Smooth muscle cell (in vitro differentiated cells): ENCODE data around the gene FAM193B. TPM values are rescaled to one million over a fixed set of nuclear protein-coding genes. Genes with fewer than 3 reads are reported as not detected.
A peak's percentile ranks its signal among the peaks of the same experiment; 100 is the strongest.

ENCODE experiments used
- DNase-seq: peaks from one replicate; lab custom pipeline; 2025; ENCODE audit not compliant: unreplicated experiment; lab: John Stamatoyannopoulos, UW
- H2AFZ ChIP-seq: fragments of 200-600 bp; sonication (generic); 2 replicates; pipeline ENCODE4 v1.6.0; 2016; ENCODE audit warnings: antibody characterized with exemption, low read depth, mild to moderate bottlenecking
- H3F3A ChIP-seq: fragments of 200-600 bp; sonication (generic); 2 replicates; pipeline ENCODE4 v1.6.0; 2017; ENCODE audit warnings: antibody characterized with exemption, low read depth
- H3K27ac ChIP-seq: fragments of 200-600 bp; sonication (generic); 2 replicates; pipeline ENCODE4 v1.5.1; 2016; ENCODE audit warnings: low read depth, mild to moderate bottlenecking
- H3K27me3 ChIP-seq: fragments of 200-600 bp; sonication (generic); 2 replicates; pipeline ENCODE4 v1.6.1; 2016; ENCODE audit warnings: low read depth, mild to moderate bottlenecking
- H3K36me3 ChIP-seq: fragments of 200-600 bp; sonication (generic); 2 replicates; pipeline ENCODE4 v1.5.1; 2016; ENCODE audit warnings: low read depth
- H3K4me1 ChIP-seq: fragments of 200-600 bp; sonication (generic); 2 replicates; pipeline ENCODE4 v1.5.1; 2016; ENCODE audit warnings: low read depth
- H3K4me2 ChIP-seq: fragments of 200-600 bp; sonication (generic); 2 replicates; pipeline ENCODE4 v1.6.0; 2016; ENCODE audit warnings: mild to moderate bottlenecking
- H3K4me3 ChIP-seq: fragments of 200-600 bp; sonication (generic); 2 replicates; pipeline ENCODE4 v1.5.1; 2016; ENCODE audit warnings: mild to moderate bottlenecking
- H3K79me2 ChIP-seq: fragments of 200-600 bp; sonication (generic); 2 replicates; pipeline ENCODE4 v1.6.0; 2016; ENCODE audit warnings: low read depth, mild to moderate bottlenecking
- H3K9ac ChIP-seq: fragments of 200-600 bp; sonication (generic); 2 replicates; pipeline ENCODE4 v1.6.0; 2016; ENCODE audit warnings: low read depth
- H3K9me3 ChIP-seq: fragments of 200-600 bp; sonication (generic); replicated peaks from 2 replicates; pipeline ENCODE4 v1.5.1; 2016; ENCODE audit warnings: low read depth
- H4K20me1 ChIP-seq: fragments of 200-600 bp; sonication (generic); 2 replicates; pipeline ENCODE4 v1.6.0; 2016; ENCODE audit warnings: low read depth
- CTCF ChIP-seq: fragments of 200-600 bp; sonication (generic); IDR thresholded peaks from 2 replicates; pipeline ENCODE4 v1.5.1; 2017; ENCODE audit warnings: borderline replicate concordance, mild to moderate bottlenecking, antibody characterized with exemption; ENCODE audit not compliant: insufficient read depth, poor library complexity, severe bottlenecking
- WGBS: methylation state at CpG from one replicate; pipeline ENCODE4 v1.1.7; 2016; ENCODE audit warnings: low lambda C conversion rate; 5-methylcytosine and 5-hydroxymethylcytosine counted together
- polyA plus RNA-seq: library from polyadenylated mRNA; unstranded; fragments of >200 nt; fragmentation: Nextera tagmentation; extraction: Ambion mirVana; gene quantifications from 2 replicates; pipeline ENCODE4 v1.2.1, GENCODE V29; 2016
- total RNA-seq: library from RNA; depleted of rRNA; stranded (reverse); fragments of >200 nt; gene quantifications from 2 replicates; pipeline ENCODE4 v1.2.3, GENCODE V29; 2014

Gene FAM193B
- total and polyA plus RNA-seq, 2 experiments from 2014 or later, result 28.3 to 42.8 TPM

GRCh38 chr5:177592905-177593304 lies 38.5 kb upstream of the FAM193B start:
- 88% methylated on average over 13 of the region's 13 CpGs for WGBS
- Histone ChIP-seq H3K9me3 (no peaks in the 10 kb centered on the region), H3K9ac (peak overlapping the region; percentile 98), H3K79me2 (peaks cover 17% of the 10 kb centered on the region), H3K4me2 (peak overlapping the region; percentile 84), H4K20me1 (peaks cover 29% of the 10 kb centered on the region), H3K4me3 (peak overlapping the region; percentile 100), H2AFZ (no peak overlapping the region), H3K27me3 (peaks cover 22% of the 10 kb centered on the region), H3F3A (peaks cover 26% of the 10 kb centered on the region), H3K27ac (peak overlapping the region; percentile 88), H3K4me1 (no peaks in the 10 kb centered on the region), H3K36me3 (no peaks in the 10 kb centered on the region)
- DNase-seq, result no peak
- no peak for TF ChIP-seq CTCF

- Histone ChIP-seq H3K36me3 (no peaks in the 10 kb centered on the region), H3K27ac (peak within 1 kb of the TSS; percentile 88), H3K4me2 (peak within 1 kb of the TSS; percentile 84), H3K4me1 (no peaks in the 10 kb centered on the region), H3K4me3 (peak within 1 kb of the TSS; percentile 100), H2AFZ (peak within 1 kb of the TSS; percentile 93), H3K9ac (peak within 1 kb of the TSS; percentile 98), H3K9me3 (no peaks in the 10 kb centered on the region), H3K27me3 (peaks cover 23% of the 10 kb centered on the region), H4K20me1 (peaks cover 29% of the 10 kb centered on the region), H3F3A (peaks cover 26% of the 10 kb centered on the region), H3K79me2 (peaks cover 17% of the 10 kb centered on the region)
- no peak for TF ChIP-seq CTCF
- WGBS, result under 1% methylated on average over 71 of the region's 71 CpGs
- peak; percentile 50 for DNase-seq
Observed at GRCh38 chr5:177592010-177592834, 37.9 kb upstream of the FAM193B start, which contains the start of gene TMED9. TMED9 (plus strand) TSS chr5:177592203; CDS start chr5:177592215, 12 bp downstream.

GRCh38 chr5:177591690-177592009 lies 37.3 kb upstream of the FAM193B start:
- Histone ChIP-seq H3K79me2 (peaks cover 17% of the 10 kb centered on the region), H3K4me2 (peak overlapping the region; percentile 84), H3K4me3 (peak overlapping the region; percentile 100), H3K27me3 (peaks cover 26% of the 10 kb centered on the region), H3K4me1 (no peaks in the 10 kb centered on the region), H3K27ac (no peak overlapping the region), H3K36me3 (no peaks in the 10 kb centered on the region), H2AFZ (peak overlapping the region; percentile 88), H3F3A (peaks cover 21% of the 10 kb centered on the region), H4K20me1 (peaks cover 29% of the 10 kb centered on the region), H3K9me3 (no peaks in the 10 kb centered on the region), H3K9ac (peak overlapping the region; percentile 98)
- no peak for TF ChIP-seq CTCF
- 20% methylated on average over 8 of the region's 8 CpGs for WGBS
- DNase-seq, result no peak

- Histone ChIP-seq H3K27me3 (peaks cover 36% of the 10 kb centered on the region), H4K20me1 (peaks cover 24% of the 10 kb centered on the region), H3K79me2 (peaks cover 17% of the 10 kb centered on the region), H3K36me3 (no peaks in the 10 kb centered on the region), H3K4me2 (no peak overlapping the region), H3K4me3 (no peak overlapping the region), H3K9ac (no peak overlapping the region), H2AFZ (no peak overlapping the region), H3K9me3 (no peaks in the 10 kb centered on the region), H3F3A (peaks cover 9% of the 10 kb centered on the region), H3K4me1 (no peaks in the 10 kb centered on the region), H3K27ac (no peak overlapping the region)
- WGBS, result 82% methylated on average over 1 of the region's 1 CpG
- no peak for DNase-seq
- no peak for TF ChIP-seq CTCF
Observed at GRCh38 chr5:177590406-177590805, 36.0 kb upstream of the FAM193B start.
